Forelimb muscle (tissue), 1 donor: ENCODE data around the gene COX14. TPM values are rescaled to one million over a fixed set of nuclear protein-coding genes. Genes with fewer than 3 reads are reported as not detected.
"Not testable (repeated sequence)": the region's sequence is repeated elsewhere in the genome, so short reads cannot be mapped to it uniquely, and the experiment has no call there.

Experiments
- DNase-seq: peaks from one replicate; pipeline ENCODE4 v3.0.0-alpha.2; 2013; ENCODE audit warnings: low read depth
- polyA plus RNA-seq: library from polyadenylated mRNA; unstranded; fragments of 120-200 nt; gene quantifications from one replicate; pipeline ENCODE4 v1.2.1, GENCODE V29; 2013; ENCODE audit not compliant: insufficient read length

The COX14 gene
- 41.6 TPM for polyA plus RNA-seq

DNA sequence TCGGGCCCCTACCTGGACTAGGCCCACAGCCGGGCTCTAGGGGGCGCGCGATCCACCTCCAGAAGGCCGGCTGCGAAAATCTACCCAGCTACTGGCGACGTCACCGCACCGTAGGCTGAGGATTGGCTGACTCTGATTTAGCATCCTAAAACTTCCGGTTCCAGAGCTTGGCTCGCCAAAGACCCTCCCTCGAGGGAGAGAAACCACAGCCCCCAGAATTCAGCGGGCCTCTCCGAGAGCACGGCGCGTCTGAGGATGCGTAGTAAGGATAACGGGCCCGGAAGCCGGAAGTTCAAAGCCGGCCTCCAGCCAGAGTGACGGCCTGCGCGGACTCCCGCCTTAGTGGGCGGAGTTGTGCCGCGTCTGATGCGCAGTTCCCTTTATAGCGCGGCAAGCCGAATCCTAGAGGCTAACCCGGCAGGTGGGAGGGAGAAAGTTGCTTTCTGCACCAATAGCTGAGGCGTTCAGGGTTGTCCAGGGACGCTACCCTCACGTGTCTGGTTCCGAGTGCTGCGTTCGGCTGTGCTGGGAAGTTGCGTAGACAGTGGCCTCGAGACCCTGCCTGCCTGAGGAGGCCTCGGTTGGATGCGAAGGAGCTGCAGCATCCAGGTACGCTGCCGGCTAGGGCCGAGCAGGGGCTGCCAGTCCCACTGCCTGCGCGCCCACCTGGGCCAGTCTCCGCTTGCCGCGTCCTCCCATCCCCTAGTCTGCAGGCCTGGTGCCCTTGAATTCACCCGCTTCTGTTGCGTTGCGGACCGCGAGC is at the start of gene COX14:
Gene COX14, plus strand, starts transcription at position 544 of the 763 bp plus-strand sequence. CDS start 7,808 bp downstream, outside the sequence.
- DNase-seq = peak; percentile 98

DNA sequence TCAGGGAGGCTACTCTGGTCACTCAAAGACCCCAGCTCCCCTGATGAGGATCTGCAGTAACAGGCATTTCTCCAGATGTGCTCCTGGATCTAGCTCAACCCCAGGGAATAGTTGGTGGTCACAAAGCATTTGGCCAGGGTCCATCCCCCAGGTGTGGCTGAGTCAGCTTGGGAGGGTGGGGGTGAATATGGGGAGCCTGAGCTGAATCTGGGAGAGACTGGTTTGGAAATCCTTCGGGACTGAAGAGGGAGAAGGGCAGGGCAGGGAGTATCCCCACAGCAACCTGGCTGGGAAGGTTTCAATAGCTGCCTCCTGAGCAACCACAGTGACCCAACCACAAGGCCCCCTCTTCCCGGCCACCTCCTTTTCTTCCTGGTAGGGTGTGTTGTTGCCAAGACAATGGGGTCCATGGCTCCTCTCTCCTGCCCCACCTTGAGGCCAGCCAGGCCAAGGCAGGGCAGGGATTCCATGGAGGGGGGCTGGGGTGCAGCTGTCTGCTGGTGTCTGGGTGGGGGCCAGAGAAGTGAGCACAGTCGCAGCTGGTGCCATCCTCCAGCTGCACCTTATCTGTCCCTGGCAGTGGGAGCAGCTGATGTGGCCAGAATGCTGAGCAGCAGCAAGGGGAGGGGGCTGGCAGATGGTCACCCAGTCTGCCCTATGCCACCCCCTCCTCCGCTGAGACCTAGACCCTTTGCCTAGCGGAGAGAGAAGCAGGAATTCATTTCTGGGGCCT is 49.1 kb upstream of the COX14 start:
- DNase-seq = no peak

GRCh38 chr12:50065726-50066310 is 46.2 kb upstream of the COX14 start:
- DNase-seq = no peak

- DNase-seq = no peak
These were observed 45.6 kb upstream of the COX14 start for GRCh38 chr12:50066402-50066801.

- no peak for DNase-seq
These were observed 43.0 kb upstream of the COX14 start for GRCh38 chr12:50069069-50069468.

DNA sequence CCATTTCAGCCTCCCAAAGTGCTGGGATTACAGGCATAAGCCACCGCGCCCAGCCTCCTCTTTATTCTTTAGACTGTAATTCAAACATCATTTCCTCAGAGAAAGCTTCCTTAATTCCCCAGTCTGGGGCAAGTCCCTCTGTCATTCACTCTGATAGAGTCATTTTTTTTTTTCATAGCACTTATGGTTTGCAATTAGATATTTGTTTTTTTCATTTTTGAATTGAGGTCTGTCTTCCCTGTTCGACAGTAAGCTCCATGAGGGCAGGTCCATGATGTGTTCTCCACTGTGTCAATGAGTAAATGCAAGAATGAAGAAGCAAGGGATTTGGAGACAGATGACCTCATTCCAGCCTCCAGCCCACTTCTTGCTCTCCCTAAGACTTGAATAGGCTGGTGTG is 42.5 kb upstream of the COX14 start:
- no peak for DNase-seq

DNA sequence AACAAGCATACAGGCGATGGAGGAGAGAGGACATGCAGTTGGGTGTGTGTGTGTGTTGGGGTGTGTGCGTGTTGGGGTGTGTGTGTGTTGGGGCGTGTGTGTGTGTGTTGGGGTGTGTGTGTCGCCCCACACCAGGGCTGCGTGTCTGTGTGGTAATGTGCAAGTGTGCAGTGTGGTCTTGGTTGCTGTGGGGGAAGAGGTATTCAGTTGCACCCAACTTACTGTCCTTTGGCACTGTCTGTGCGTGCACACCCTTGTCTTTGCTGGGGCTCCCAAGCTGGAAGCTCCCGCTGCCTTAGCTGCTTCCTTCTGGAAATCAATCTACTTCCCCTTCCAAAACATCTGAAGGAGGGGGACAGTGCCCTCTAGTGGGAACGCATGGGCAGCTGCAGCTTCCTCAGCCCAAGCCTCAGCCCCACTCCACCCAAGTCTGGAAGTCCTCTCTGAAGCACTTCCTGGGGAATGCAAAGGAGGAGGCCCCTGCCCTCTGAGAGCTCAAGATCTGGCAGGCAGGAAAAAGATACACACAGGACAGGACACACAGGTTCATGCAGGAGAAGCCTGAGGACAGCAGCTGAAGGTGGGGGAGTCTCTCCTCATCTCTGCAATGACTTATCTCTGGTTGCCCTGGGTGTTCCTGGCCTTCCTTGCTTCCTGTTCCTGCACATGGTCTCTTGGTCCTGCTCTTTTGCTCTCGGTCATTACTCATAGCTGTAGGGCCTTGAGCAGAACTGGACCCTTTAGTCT is 41.5 kb upstream of the COX14 start:
- DNase-seq = peak; percentile 72

GRCh38 chr12:50072198-50072907 is 39.7 kb upstream of the COX14 start:
- DNase-seq = no peak

- DNase-seq = no peak
These were observed 38.8 kb upstream of the COX14 start for GRCh38 chr12:50073206-50073605.

DNA sequence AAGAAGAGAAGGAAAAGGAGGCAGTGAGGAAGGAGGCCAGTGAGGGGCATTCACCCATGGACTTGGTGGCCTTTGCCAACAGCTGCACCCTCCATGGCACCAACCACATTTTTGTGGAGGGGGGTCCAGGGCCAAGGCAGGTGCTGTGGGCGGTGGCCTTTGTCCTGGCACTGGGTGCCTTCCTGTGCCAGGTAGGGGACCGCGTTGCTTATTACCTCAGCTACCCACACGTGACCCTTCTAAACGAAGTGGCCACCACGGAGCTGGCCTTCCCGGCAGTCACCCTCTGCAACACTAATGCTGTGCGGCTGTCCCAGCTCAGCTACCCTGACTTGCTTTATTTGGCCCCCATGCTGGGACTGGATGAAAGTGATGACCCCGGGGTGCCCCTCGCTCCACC is 38.3 kb upstream of the COX14 start:
- DNase-seq = no peak

DNA sequence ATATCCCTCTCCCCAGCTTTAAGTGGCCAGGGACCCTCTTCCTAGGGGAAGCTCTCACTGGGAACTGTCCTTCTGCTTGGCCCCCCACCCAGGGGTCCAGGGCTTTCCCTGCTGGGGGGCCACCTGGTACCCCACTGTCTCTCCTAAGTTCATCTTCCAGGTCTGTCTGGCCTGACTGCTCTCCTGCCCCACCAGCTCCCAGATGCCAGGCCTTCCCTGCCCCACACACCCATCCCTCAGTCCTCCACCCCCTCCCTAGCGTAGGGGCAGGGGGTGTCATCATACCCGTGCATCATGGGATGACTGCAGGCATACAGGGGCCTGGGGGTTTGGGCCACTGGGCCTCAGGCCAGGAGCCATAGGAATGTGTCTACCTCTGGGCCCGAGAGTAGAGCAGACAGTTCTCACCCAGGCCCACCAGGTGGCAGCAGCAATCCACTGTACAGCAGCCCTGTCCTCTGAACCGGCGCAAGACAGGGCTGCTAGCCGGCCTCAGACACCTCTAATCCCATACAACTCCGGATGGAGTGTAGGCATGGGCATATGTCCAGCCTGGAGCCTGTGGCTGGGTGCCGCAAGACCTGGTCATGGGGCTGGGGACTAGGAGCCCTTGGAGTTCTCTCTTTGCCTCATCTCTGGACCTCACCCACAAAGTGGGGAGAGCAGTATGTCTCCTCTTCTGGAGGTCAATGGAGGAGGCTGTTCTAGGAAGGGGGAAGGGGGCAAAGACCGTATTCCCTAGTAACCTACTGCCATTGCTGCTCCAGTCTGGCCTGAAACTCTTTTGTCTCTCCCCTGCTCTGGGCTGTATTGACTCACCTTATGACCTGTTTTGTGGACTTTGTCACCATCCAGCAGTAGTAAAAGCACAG is 36.9 kb upstream of the COX14 start:
- no peak for DNase-seq

- DNase-seq = no peak
These were observed 36.2 kb upstream of the COX14 start for GRCh38 chr12:50075808-50076170.

- DNase-seq = no peak
These were observed 34.9 kb upstream of the COX14 start for GRCh38 chr12:50077099-50077498.

DNA sequence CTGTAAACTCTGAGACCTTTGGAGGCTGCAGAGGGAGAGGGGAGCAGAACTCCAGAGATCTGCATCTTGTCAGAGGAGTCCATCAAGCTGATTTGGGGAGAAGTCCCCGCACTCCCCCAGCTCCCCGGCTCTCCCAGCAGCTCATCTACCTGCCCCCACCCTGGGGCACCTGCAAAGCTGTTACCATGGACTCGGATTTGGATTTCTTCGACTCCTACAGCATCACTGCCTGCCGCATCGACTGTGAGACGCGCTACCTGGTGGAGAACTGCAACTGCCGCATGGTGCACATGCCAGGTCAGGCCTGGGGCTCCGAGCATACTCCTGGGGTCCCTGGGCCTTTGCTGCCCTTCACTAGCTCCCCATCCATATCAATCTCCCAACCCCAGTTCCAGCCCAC is 33.8 kb upstream of the COX14 start:
- DNase-seq = no peak

DNA sequence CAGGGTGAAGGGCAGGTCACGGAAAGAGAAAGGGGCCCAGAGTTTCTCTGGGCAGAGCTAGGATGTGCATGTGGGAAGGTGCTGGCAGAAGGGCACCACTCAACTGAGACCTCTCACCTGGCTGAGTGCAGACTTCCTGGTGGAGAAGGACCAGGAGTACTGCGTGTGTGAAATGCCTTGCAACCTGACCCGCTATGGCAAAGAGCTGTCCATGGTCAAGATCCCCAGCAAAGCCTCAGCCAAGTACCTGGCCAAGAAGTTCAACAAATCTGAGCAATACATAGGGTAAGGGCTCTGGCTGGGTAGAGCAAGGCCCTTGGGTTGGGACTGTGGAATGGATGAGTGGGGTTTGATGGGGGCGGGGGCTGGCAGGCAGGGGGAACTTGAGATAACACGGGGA is 32.3 kb upstream of the COX14 start:
- no peak for DNase-seq

- no peak for DNase-seq
These were observed 30.8 kb upstream of the COX14 start for GRCh38 chr12:50081096-50081808.

GRCh38 chr12:50082644-50083043 is 29.4 kb upstream of the COX14 start:
- DNase-seq = no peak

DNA sequence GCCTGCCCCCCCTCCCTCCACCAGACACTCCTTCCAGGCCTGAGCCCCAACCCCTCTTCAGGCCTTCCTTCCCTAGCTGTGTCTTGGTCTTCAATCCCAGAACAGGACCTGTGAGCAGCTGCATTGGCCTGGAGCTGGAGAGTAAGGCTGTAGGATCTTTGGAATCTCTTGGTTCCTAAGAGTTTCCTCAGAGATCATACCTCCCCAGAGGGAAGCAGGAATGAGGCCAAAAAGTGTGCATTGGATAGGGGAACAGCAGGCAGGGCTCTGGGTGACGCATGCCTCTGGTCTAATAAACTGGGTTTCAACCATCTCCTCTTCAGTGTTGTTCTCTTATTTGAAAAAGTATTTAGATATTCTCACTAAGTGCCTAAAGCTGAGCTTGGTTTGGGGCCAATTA is 28.7 kb upstream of the COX14 start:
- DNase-seq = no peak

GRCh38 chr12:50084409-50084774 is 27.6 kb upstream of the COX14 start:
- not testable (repeated sequence) for DNase-seq
